NCI-H2227 (cell line): ENCODE measurements around the gene ISCU.
A peak's percentile ranks its signal among the peaks of the same experiment; 100 is the strongest.
"Not testable (repeated sequence)": the region's sequence is repeated elsewhere in the genome, so short reads cannot be mapped to it uniquely, and the experiment has no call there.

Source experiments
- DNase-seq: peaks from one replicate; lab custom pipeline; 2025; ENCODE audit not compliant: unreplicated experiment; lab: John Stamatoyannopoulos, UW

Gene ISCU

GRCh38 chr12:108542320-108542719 lies 20.1 kb upstream of the ISCU start:
- DNase-seq = no peak

- DNase-seq = no peak
Observed at GRCh38 chr12:108543652-108544051, 18.7 kb upstream of the ISCU start.

GRCh38 chr12:108547686-108548085 lies 14.7 kb upstream of the ISCU start:
- DNase-seq = no peak

GRCh38 chr12:108548954-108549521 lies 13.4 kb upstream of the ISCU start:
- no peak for DNase-seq

- no peak for DNase-seq
Observed at GRCh38 chr12:108551535-108551934, 10.9 kb upstream of the ISCU start.

- DNase-seq = no peak
Observed at GRCh38 chr12:108553799-108554198, 8.6 kb upstream of the ISCU start.

- DNase-seq = not testable (repeated sequence)
Observed at GRCh38 chr12:108555383-108555782, 7.0 kb upstream of the ISCU start.

- DNase-seq = no peak
Observed at GRCh38 chr12:108559007-108559655, 3.3 kb upstream of the ISCU start.

GRCh38 chr12:108559748-108560147 lies 2.6 kb upstream of the ISCU start:
- no peak for DNase-seq

GRCh38 chr12:108560321-108560721 lies 2.1 kb upstream of the ISCU start:
- no peak for DNase-seq

GRCh38 chr12:108560752-108561719 lies 1.4 kb upstream of the ISCU start, which contains the start of gene SART3:
SART3 (minus strand) TSS chr12:108561173; CDS start chr12:108561154, 19 bp downstream.
- peak; percentile 92 for DNase-seq

GRCh38 chr12:108561852-108562347 lies 496 bp upstream of the ISCU start:
- no peak for DNase-seq

- peak; percentile 88 for DNase-seq
Observed at GRCh38 chr12:108563136-108563803, 874 bp downstream of the ISCU start.

- DNase-seq = no peak
Observed at GRCh38 chr12:108563804-108564151, 1.4 kb downstream of the ISCU start.

GRCh38 chr12:108564724-108565123 lies 2.3 kb downstream of the ISCU start:
- no peak for DNase-seq

GRCh38 chr12:108565146-108565545 lies 2.8 kb downstream of the ISCU start:
- no peak for DNase-seq

- DNase-seq = no peak
Observed at GRCh38 chr12:108565976-108566375, 3.6 kb downstream of the ISCU start.

GRCh38 chr12:108566452-108566851 lies 4.1 kb downstream of the ISCU start:
- no peak for DNase-seq

- no peak for DNase-seq
Observed at GRCh38 chr12:108567406-108568337, 5.3 kb downstream of the ISCU start.
